Suprapubic skin (tissue), 4 donors: ENCODE measurements around the gene PARP4. TPM values are rescaled to one million over a fixed set of nuclear protein-coding genes. Genes with fewer than 3 reads are reported as not detected.

Experiments used
- DNase-seq, 2 donors: peaks; one replicate each; pipeline ENCODE4 v3.0.0-alpha.2; 2019; ENCODE audit warnings: low spot score in 2 of 2
- H3K27ac ChIP-seq: fragments of 200-600 bp; sonication (generic); one replicate; pipeline ENCODE4 v1.5.1; 2019
- H3K27me3 ChIP-seq: fragments of 200-600 bp; sonication (generic); one replicate; pipeline ENCODE4 v1.5.1; 2019
- H3K36me3 ChIP-seq: fragments of 200-600 bp; sonication (generic); one replicate; pipeline ENCODE4 v1.5.1; 2019
- H3K4me1 ChIP-seq: fragments of 200-600 bp; sonication (generic); one replicate; pipeline ENCODE4 v1.5.1; 2019
- H3K4me3 ChIP-seq: fragments of 200-600 bp; sonication (generic); one replicate; pipeline ENCODE4 v1.5.1; 2019; ENCODE audit warnings: mild to moderate bottlenecking
- H3K9me3 ChIP-seq: fragments of 200-600 bp; sonication (generic); one replicate; pipeline ENCODE4 v1.5.1; 2019
- CTCF ChIP-seq, 2 donors: fragments of 200-600 bp in 1 of 2; fragments of 450-650 bp in 1 of 2; sonication (generic) in 1 of 2; IDR thresholded peaks; one replicate each; pipeline ENCODE4 v1.5.1; 2016 to 2019; ENCODE audit warnings: antibody characterized with exemption in 2 of 2, mild to moderate bottlenecking in 1 of 2, moderate library complexity in 1 of 2
- EP300 ChIP-seq: sonication (generic); formaldehyde crosslinking; IDR thresholded peaks from one replicate; pipeline ENCODE4 v1.6.1; 2017; ENCODE audit warnings: antibody characterized with exemption
- POLR2A ChIP-seq, 2 donors: fragments of 450-650 bp; IDR thresholded peaks; one replicate each; pipeline ENCODE4 v1.6.1; 2017; ENCODE audit warnings: antibody characterized with exemption in 2 of 2, mild to moderate bottlenecking in 2 of 2, moderate library complexity in 2 of 2
- POLR2AphosphoS5 ChIP-seq, 3 donors: sonication (generic); formaldehyde crosslinking; IDR thresholded peaks; one replicate each; pipeline ENCODE4 v1.6.1; 2017; ENCODE audit warnings: antibody characterized with exemption in 3 of 3
- WGBS: methylation state at CpG from one replicate; pipeline ENCODE4 v1.1.5; 2018; 5-methylcytosine and 5-hydroxymethylcytosine counted together
- total RNA-seq, 4 donors: library from RNA; depleted of rRNA; stranded (reverse); fragments of >200 nt; gene quantifications; one replicate each; pipeline ENCODE4 v1.1.0, GENCODE V29; 2016

The PARP4 gene
- total RNA-seq, 4 donors from 2014 or later = 22.3 to 45.0 (median 24.2) TPM

- no peak overlapping the region for H3K4me3 ChIP-seq
- H3K36me3 ChIP-seq = peaks cover 44% of the 10 kb centered on the region
- no peaks in the 10 kb centered on the region for H3K9me3 ChIP-seq
- peaks cover 10% of the 10 kb centered on the region for H3K4me1 ChIP-seq
- no peaks in the 10 kb centered on the region for H3K27me3 ChIP-seq
- TF ChIP-seq EP300 (no peak), CTCF (IDR thresholded peaks at IDR 0.05) (no peak), POLR2A (IDR thresholded peaks at IDR 0.05) (no peak), POLR2AphosphoS5 (IDR thresholded peaks at IDR 0.05) (no peak)
- DNase-seq = no peak
- no peak overlapping the region for H3K27ac ChIP-seq
- WGBS = 46% methylated on average over 2 of the region's 2 CpGs
Measured at GRCh38 chr13:24463078-24463477, 49.5 kb downstream of the PARP4 start.

GRCh38 chr13:24460256-24460655 lies 52.3 kb downstream of the PARP4 start:
- TF ChIP-seq POLR2AphosphoS5 (IDR thresholded peaks at IDR 0.05) = no peak
- TF ChIP-seq CTCF (IDR thresholded peaks at IDR 0.05) = no peak
- TF ChIP-seq POLR2A (IDR thresholded peaks at IDR 0.05) = no peak
- WGBS = 48% methylated on average over 6 of the region's 6 CpGs
- Histone ChIP-seq H3K27ac (no peak overlapping the region), H3K4me1 (peaks cover 10% of the 10 kb centered on the region), H3K36me3 (peaks cover 42% of the 10 kb centered on the region), H3K4me3 (no peak overlapping the region), H3K9me3 (no peaks in the 10 kb centered on the region), H3K27me3 (no peaks in the 10 kb centered on the region)
- no peak for DNase-seq

- WGBS = 33% methylated on average over 3 of the region's 3 CpGs
- no peak for DNase-seq
- H3K36me3 ChIP-seq = peaks cover 43% of the 10 kb centered on the region
Measured at GRCh38 chr13:24459726-24460125, 52.9 kb downstream of the PARP4 start.

GRCh38 chr13:24459234-24459633 lies 53.3 kb downstream of the PARP4 start:
- no peak for TF ChIP-seq CTCF (IDR thresholded peaks at IDR 0.05)
- no peak for TF ChIP-seq POLR2AphosphoS5 (IDR thresholded peaks at IDR 0.05)
- TF ChIP-seq POLR2A (IDR thresholded peaks at IDR 0.05) = no peak
- TF ChIP-seq EP300 = no peak
- Histone ChIP-seq H3K9me3 (no peaks in the 10 kb centered on the region), H3K4me3 (no peak overlapping the region), H3K4me1 (peaks cover 10% of the 10 kb centered on the region), H3K27me3 (no peaks in the 10 kb centered on the region), H3K27ac (no peak overlapping the region), H3K36me3 (peaks cover 48% of the 10 kb centered on the region)
- no peak for DNase-seq
- WGBS = 14% methylated on average over 2 of the region's 2 CpGs

More at GRCh38 chr13:24459726-24460125, 52.9 kb downstream of the PARP4 start:
- H3K27me3 ChIP-seq = no peaks in the 10 kb centered on the region
- peaks cover 10% of the 10 kb centered on the region for H3K4me1 ChIP-seq
- no peaks in the 10 kb centered on the region for H3K9me3 ChIP-seq
- no peak for TF ChIP-seq POLR2A (IDR thresholded peaks at IDR 0.05)
- no peak for TF ChIP-seq POLR2AphosphoS5 (IDR thresholded peaks at IDR 0.05)
- no peak for TF ChIP-seq CTCF (IDR thresholded peaks at IDR 0.05)
- no peak for TF ChIP-seq EP300
- H3K4me3 ChIP-seq = no peak overlapping the region
- H3K27ac ChIP-seq = no peak overlapping the region

- H3K4me1 ChIP-seq = peaks cover 10% of the 10 kb centered on the region
- WGBS = 73% methylated on average over 4 of the region's 4 CpGs
- TF ChIP-seq CTCF (IDR thresholded peaks at IDR 0.05) (no peak), POLR2A (IDR thresholded peaks at IDR 0.05) (no peak), POLR2AphosphoS5 (IDR thresholded peaks at IDR 0.05) (no peak), EP300 (no peak)
Measured at GRCh38 chr13:24458736-24459135, 53.8 kb downstream of the PARP4 start.

More at GRCh38 chr13:24458736-24459135, 53.8 kb downstream of the PARP4 start:
- Histone ChIP-seq H3K4me3 (no peak overlapping the region), H3K9me3 (no peaks in the 10 kb centered on the region), H3K27ac (no peak overlapping the region), H3K27me3 (no peaks in the 10 kb centered on the region), H3K36me3 (peaks cover 53% of the 10 kb centered on the region)
- no peak for DNase-seq
